GM18508 (cell line): ENCODE results near the gene KCNN3.

Experiments
- ATAC-seq: cut with Tn5 transposase; IDR thresholded peaks from one replicate; pipeline ENCODE4 v1.9.1; 2021; ENCODE audit warnings: moderate number of reproducible peaks; ENCODE audit not compliant: insufficient read depth, unreplicated experiment

KCNN3 gene

GRCh38 chr1:154863315-154864174, 6.5 kb downstream of the KCNN3 start:
- ATAC-seq = no peak

GRCh38 chr1:154862907-154863306, 7.2 kb downstream of the KCNN3 start:
- no peak for ATAC-seq

GRCh38 chr1:154861607-154862094, 8.4 kb downstream of the KCNN3 start:
- ATAC-seq = no peak

- ATAC-seq = peak; percentile 39
Measured at GRCh38 chr1:154860156-154860870, 9.8 kb downstream of the KCNN3 start.

GRCh38 chr1:154859786-154860155, 10.3 kb downstream of the KCNN3 start:
- ATAC-seq = peak; percentile 24

- no peak for ATAC-seq
Measured at GRCh38 chr1:154859151-154859785, 10.8 kb downstream of the KCNN3 start.

GRCh38 chr1:154857441-154858215, 12.5 kb downstream of the KCNN3 start:
- no peak for ATAC-seq

GRCh38 chr1:154857022-154857421, 13.1 kb downstream of the KCNN3 start:
- no peak for ATAC-seq

GRCh38 chr1:154856544-154856943, 13.5 kb downstream of the KCNN3 start:
- ATAC-seq = no peak

GRCh38 chr1:154856049-154856448, 14.0 kb downstream of the KCNN3 start:
- no peak for ATAC-seq

- no peak for ATAC-seq
Measured at GRCh38 chr1:154855186-154855851, 14.8 kb downstream of the KCNN3 start.

- no peak for ATAC-seq
Measured at GRCh38 chr1:154852845-154853244, 17.2 kb downstream of the KCNN3 start.

GRCh38 chr1:154851392-154852177, 18.5 kb downstream of the KCNN3 start:
- ATAC-seq = no peak

- ATAC-seq = no peak
Measured at GRCh38 chr1:154849645-154850131, 20.4 kb downstream of the KCNN3 start.

GRCh38 chr1:154848983-154849382, 21.1 kb downstream of the KCNN3 start:
- ATAC-seq = no peak

GRCh38 chr1:154847891-154848290, 22.2 kb downstream of the KCNN3 start:
- no peak for ATAC-seq

- no peak for ATAC-seq
Measured at GRCh38 chr1:154846565-154847442, 23.3 kb downstream of the KCNN3 start.

- ATAC-seq = no peak
Measured at GRCh38 chr1:154845879-154846278, 24.2 kb downstream of the KCNN3 start.
